NCI-H345 (cell line): ENCODE results near the gene EPX.

ENCODE experiments used
- DNase-seq: peaks from one replicate; lab custom pipeline; 2025; lab: John Stamatoyannopoulos, UW

The EPX gene

DNA sequence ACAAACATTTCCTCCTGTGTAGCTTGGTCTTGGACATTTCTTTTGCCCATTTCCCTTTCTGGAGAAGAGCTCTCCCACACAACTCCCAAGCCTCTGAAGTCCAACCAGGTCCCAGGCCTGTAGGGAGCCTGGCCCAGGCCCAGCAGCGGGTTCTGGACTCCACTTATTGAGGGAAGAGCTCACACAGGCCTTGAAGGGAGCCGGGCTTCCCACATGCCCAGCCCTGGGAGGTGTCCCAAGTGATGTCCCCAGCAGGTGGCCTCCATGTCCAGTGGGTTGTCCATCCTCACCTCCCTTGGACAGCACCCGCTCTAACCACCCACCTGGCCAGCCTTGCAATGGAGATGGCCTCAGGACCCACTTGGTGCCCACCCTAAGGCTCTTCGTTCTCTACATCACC is 5.9 kb upstream of the EPX start:
- DNase-seq = no peak

DNA sequence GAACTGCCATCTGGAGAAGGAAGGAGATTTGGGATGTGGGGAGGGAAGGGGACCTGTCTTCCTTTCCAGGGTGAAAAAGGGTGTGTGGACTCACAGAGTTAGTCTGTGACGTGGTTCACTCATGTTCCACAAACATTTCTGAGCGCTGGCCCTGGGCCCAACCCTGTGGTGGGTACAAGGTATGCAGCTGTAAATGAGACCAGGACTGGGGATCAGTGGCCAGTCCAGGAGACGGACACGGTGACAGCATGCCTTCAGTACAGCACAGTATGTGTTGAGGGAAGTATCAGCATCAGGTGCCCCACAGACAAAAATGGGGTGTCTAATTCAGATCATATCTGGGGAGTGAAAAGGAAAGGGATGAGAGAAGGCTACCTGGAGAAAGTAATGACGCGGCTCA is 5.5 kb upstream of the EPX start:
- DNase-seq = no peak

DNA sequence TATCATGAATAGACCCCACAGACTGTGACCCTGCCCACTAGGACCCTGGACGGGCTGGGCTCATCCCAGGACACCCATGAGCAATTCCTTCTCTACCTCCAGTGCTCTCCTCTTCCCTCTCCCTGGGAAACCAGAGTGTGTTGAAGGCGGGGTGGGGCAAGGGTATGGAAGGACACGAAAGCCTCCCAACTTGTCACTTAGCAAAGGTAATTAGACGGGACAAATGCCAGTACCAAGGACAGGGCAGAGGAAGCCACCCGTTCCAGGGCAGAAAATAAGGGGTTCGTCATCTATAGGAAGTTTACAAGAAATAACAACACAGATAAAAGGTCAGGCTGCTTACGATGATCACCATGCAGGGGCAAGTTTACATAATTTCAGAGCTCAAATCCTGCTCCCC is 4.9 kb upstream of the EPX start:
- no peak for DNase-seq

DNA sequence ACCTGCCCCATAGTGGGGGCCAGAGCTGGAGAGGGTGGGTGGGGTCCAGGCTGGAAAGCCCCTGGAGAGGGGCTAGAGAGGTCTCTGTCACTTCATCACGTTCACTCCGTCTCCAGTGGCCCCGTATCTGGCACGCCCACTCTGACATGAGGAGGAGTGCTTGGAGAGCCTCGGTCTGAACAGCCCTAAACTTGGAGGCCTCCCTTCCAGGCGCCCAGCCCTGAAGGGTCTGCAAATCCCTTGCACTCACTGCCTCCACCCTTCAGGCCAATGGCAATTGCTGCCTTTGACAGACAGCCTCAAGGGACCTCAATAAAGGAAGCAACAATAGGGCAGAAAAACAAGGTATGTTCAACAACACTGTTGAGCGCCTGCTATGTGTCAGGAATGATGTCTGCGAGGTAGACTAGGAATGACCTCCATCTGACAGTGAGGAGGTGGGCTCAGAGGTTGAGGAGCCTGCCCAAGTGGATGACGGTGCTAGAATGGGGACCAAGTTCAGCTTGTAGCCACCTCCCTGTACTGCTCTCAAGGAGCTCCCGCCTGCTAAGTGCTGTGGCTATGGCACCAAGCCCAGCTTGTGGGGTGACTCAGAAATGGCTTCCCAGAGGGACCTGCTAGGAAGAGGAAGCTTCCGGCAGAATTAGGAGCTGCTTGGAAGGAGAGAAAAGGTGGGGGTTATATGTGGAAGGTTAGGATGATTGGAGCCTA is 2.9 kb upstream of the EPX start:
- no peak for DNase-seq

DNA sequence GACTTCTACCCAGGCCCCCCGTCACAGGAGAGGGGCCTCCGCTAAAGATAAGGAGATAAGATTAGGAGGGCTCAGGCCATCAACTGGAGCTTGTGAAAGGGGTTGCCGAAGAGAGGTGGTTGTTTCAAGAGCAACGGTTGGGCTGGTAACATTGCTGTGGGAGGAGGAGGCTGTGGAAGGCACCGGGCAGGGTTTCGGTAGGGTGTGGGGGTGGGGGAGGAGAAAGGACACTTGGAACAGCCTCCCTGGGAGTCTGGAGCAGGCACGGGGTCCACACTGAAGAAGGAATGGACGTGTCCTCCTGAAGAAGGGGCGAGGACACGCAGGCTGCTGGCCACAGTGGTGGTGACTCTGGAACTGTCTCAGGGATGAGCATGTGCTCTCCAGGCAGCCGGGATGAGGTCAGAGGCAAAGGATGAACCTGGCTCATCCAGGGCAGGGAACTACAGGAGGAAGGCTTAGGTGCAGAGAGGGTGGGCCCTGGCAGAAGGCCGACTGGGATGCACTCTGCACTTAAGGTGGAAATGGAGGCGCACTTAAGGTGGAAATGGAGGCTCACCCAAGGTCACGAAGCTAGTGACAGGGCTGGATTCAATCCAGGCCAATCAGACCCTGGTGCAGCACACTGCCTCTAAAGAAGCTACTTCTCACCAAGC is 1.2 kb upstream of the EPX start:
- no peak for DNase-seq

DNA sequence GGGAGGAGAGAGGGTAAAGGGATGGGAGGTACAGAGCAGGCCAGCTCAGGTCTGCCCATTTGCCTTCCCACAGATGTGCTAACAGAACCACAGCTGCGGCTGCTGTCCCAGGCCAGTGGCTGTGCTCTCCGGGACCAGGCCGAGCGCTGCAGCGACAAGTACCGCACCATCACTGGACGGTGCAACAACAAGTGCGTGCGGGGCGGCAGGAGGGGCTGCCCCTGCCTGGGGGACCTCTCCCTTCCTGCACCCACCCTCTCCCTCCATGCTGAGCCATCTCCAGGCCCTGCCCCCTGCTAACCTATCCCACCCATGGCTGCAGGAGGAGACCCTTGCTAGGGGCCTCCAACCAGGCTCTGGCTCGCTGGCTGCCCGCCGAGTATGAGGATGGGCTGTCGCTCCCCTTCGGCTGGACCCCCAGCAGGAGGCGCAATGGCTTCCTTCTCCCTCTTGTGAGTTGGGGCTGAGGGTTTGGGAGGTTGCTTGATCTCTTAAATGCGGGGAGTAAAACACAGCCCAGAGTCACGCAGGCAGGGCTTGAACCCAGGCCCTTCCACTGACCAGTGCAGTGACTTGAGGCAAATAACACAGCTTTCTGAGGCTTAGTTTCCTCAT is 1.2 kb downstream of the EPX start:
- DNase-seq = no peak

DNA sequence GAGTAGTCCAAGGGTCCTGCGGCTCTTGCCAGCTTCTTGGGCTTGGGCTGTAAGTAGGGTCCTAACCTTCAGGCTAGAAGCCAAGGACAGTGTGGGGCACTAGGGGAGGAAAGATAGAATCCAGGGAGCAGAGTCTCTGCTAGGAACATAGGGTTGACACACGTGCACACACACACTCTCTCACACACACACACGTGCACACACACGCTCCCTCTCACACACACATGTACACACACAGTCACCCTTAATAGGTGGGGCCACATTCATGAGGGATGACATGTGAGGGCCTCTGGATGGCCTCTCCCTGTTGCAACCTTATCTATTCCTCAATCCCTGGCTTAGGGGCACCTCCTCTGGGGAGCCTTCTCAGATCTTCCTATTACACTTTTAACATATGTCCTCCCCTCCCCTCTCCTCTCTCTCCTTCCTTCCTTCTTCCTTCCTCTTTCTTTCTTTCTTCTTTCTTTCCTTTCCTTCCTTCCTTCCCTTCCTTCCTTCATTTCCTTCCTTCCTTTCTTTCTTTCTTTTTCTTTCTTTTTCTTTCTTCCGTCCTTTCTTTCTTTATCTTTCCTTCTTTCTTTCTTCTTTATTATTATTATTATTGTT is 3.1 kb downstream of the EPX start:
- no peak for DNase-seq

DNA sequence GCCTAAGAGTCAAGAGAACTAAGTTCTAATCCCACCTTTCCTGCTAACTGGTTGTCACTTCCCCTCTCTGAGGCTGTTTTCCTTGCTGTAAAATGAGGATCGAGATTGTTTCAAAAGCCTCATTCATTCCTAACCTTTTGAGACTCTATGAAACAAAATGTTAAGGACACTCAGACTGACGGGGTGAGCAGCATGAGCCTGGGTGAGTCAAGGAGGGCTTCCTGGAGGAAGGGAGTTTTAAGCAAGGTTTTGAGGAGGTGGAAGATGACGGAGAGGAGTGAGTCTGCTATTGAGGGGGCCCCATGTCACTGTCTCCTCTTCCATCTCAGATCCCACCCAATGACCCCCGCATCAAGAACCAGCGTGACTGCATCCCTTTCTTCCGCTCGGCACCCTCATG is 4.1 kb downstream of the EPX start:
- no peak for DNase-seq

DNA sequence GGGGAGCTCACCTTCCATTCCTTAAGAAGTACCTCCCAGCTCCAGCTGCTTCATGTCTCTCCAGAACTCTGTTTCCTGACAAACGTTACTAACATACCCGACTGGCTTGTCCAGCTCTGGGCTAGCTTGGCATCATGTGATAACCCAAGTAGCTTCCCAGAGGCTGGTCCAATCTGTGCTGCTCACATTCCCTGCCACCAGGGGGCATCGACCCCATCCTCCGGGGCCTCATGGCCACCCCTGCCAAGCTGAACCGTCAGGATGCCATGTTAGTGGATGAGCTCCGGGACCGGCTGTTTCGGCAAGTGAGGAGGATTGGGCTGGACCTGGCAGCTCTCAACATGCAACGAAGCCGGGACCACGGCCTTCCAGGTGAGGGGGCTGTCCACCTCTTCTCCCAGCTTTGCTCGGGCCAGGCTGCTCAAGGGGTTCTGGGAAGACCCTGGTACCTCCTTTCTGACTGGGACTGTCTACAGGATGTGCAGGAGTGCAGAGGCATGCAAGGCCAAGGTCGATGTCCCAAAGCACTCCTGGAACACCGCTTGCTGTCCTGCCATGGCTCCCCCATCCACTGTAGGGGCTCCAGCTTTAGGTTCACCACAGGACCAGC is 7.6 kb downstream of the EPX start:
- DNase-seq = peak; percentile 34

DNA sequence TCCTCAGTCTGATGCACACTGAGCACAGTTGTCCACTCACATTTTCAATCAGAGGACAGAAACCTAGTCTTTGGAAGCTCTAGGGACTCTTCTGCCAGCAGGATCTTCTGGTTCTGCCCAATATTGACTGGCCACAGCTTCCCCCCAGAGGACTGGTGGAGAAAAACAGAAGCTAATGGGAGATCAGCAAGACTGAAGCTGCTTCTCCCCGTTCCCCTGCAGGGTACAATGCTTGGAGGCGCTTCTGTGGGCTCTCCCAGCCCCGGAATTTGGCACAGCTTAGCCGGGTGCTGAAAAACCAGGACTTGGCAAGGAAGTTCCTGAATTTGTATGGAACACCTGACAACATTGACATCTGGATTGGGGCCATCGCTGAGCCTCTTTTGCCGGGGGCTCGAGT is 10.3 kb downstream of the EPX start:
- DNase-seq = no peak

DNA sequence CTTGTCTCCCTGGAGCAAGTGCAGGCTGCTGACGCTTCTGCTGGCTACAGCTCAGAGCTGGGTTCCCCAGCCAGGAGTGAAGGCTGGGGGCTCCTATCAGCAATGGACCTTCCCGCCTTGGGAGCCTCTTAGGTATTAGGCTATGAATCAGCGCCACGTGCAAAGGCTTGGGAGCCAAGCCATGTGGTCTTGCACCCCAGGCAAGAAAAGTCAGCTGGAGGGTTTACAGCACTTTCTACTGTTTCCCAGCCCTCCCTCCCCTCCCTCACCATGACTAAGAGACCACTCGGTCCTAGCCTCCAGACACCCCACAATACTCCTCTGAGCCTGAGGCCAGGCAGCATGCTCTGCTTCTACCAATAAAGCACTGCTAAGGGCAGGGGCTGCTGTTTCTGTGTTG is 12.3 kb downstream of the EPX start:
- DNase-seq = no peak

DNA sequence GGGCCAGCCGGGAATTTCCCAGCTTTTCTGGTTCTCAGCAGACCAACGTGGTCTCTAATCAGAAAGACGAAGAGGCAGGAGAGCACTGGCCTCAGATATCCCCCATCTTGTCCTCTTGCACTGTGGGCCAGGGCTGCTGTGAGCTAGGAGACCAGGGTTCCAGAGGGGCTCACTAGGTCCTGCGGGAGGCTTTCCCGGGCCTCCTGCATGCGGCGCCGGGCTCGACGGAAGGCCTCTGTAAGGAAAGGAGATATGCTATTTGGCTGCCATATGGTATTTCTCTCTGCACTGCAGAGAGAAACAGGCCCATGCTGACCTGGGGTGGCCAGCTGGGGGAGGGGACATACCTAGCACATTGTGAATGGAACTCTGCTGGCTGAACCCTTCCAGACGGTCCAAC is 13.4 kb downstream of the EPX start:
- no peak for DNase-seq

DNA sequence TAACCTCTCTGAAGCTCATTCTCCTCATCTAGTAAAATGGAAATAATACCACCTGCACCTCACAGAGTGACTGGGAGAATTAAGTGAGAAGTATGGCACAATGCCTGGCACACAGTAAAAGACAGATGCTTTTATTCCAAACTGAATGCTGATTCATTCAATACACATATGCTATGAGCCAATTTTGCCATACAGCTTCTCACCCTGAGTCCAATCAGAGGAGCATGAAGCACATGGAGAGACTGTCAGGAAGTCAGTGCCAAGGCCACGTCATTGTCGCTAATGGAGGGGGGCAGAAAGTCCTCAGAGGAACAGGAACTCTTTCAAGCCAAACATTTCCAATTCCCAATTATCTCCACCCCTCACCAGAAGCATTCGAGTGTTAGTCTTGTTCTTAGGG is 14.9 kb downstream of the EPX start:
- no peak for DNase-seq

DNA sequence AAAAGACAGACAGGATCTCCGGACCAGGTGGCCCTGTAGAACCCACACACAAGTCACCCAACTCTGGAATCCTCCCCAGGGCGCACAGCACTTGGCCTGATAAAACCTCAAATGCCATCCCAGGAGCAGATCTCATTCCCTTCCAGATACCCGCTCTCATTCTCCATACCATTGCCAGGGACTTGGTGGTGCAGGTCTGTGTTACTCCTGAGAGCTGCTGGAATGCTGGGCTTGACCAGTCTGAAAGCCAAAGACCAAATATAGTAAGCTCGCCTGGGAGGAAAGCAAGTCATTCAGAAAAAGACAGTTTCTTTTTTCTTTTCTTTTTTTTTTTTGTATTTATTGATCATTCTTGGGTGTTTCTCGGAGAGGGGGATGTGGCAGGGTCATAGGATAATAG is 15.8 kb downstream of the EPX start:
- no peak for DNase-seq

DNA sequence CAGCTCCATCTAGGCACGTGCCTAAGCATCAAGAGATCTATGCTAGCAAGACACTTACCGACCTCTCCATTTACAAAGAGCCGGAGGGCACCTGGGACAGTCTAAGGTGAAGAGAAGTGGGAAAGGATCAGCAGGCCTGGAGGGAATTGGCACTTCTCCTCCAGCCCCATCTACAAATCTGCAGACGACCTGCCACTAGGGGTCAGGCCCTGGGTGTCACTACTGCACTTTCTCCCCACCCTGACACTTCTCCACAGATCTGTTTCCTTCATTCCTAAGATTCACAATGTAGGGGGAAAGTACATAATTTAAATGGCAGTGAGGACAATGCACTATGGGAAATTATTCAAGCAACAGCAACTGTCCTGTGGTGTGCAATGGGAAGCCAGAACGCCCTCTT is 18.4 kb downstream of the EPX start:
- no peak for DNase-seq

DNA sequence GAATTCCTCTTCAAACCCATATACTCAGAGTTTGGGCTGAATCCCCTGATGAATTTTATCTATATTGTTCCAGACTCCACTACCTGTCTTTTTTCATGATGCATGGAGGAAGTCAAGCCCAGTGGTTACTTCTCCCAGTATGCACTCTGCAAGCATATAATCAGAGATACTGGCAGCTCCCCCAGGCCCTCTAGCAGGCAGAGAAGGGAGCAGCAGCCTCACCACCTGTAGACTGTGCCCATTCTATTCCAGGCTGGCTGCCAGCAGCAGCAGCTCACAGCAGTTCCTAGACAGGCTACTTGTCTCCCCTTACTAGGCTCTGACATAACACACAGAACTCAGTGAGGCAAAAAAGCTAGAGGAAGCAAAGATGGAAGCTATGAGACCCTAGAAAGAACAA is 23.2 kb downstream of the EPX start:
- DNase-seq = no peak

DNA sequence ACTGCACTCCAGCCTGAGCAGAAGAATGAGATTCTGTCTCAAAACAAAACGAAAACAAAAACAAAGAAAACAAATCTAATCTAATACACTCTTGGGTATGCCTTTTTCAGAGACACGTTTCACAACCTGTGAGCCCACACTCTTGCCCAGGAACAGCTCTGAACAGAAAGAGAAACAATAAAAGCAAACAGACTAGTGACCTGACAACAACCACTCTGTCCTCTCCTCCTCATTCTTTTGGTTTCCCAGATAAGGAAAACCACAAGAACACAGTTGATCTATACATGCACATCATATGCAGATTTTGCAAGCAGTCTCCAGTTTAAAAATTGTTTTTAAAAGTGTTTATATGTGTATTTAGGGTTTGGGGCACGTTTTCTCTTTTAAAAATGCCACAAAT is 25.2 kb downstream of the EPX start:
- DNase-seq = no peak

DNA sequence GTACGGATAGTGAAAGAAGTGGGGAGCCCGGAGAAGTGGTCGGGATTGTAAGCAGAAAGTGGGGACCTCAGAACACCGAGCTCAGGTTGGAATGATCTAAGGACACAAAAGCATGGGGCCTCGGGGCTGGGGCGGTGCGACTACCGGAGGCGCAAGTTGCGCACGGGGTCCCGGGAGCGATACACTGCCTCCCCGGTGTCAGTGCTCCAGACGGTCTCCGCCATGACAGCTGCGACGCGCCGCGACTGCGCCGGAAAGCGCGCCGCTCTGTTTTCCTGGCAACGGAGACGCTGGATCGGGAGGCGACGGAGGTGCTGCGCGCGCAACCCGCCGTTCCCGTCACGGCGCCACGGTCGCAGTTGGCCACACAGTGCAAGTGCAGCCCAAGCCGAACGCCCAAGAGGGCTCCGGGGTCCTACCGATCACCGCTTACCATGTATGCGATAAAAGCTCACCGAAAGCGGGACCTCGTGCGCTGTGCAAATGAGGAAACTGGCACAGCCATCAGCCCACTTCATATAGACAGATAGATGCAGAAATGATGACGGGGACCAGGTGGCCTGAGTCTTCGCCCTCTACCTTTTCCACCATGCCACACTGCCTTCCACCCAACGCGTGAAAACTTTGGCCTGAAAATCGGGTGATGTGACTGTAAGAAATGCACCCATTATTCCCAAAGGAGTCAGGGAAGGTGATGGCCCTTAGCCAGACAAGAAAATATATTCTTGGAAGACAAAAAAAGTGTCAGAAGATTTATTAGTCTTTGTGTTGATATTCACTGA is 26.7 kb downstream of the EPX start, which contains the start of gene MKS1:
MKS1 (minus strand) TSS at position 249 of the 782 bp plus-strand sequence; CDS start at position 224, 25 bp downstream.
- DNase-seq = peak; percentile 95

DNA sequence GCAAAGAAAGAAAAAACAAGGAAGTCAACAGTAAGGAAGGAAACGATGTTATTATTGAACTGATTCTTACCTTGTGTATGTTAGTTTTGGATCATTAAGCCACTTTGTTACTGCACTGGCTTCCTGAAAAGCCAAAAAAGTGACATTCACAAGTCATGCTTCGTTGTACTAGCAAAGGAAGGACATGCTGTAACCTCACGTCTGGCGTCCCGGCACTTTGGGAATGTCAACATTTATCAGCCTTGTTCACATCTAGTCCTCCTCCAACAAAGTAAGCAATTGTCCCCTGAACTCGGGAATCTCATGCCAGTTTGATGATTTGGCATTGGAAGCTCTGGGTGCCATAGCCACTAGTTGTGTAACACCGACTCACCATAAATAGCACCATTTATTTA is 27.3 kb downstream of the EPX start:
- no peak for DNase-seq

DNA sequence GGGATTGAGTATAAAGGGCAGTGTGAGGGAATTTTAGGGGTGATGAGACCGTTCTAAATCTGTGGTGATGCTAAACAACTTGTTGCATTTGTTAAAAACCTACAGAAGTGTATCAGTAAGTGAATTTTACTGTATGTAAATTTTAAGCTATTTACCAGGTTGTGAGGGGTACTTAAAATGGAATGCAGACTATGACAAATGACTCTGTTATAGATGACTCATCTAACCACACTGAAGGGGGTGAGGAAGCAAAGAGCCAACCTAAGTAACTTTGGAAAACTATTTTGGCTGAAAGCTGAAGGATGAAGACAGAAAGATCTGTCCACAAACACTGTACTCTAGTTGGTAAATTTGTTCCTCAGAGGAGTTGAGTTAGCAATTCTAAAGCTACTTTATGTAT is 31.8 kb downstream of the EPX start:
- DNase-seq = no peak

DNA sequence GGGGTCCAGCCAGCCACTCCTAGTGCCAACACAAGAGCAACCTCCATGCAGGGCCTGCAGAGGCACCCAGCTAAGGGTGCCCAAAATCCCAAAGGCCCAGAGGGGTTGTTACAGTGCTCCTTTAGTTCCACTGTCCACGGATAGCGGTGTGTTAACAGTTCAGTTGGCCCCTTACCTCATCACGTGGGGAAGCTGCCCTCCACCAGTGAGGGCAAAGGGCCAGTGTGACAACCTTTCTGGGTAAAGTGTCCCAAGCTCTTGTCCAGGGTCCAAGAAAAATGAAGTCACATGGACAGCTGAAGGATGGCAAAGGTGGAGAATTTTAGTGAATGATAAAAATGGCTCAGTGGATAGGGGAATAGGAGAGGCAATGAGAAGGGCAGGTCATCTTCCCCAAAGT is 35.2 kb downstream of the EPX start:
- no peak for DNase-seq

DNA sequence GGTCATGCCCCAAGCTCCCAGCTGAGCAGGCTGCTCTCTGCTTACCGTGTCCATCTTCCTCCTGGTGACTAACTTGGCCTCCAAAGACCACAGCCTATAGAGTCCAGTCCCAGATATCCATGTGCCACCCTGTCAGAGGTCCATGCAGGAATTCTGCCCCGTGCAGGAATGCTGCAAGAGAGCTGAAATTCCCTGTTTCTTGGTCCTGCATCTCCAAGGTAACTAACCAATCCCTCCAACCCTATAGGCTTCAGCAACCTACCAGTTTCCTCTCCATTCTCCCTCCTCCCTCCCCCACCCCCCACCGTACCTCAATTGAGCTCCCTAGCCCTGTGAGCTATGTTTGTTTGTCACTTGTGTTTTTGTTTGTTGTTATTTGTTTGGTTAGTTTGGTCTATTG is 36.2 kb downstream of the EPX start:
- no peak for DNase-seq
